HG03571 (cell line): Measurements from ENCODE around the gene TOB2.
A peak's percentile ranks its signal among the peaks of the same experiment; 100 is the strongest.
"Not testable (repeated sequence)": the region's sequence is repeated elsewhere in the genome, so short reads cannot be mapped to it uniquely, and the experiment has no call there.

Source experiments
- ATAC-seq: cut with Tn5 transposase; IDR thresholded peaks from one replicate; pipeline ENCODE4 v1.9.1; 2021; ENCODE audit not compliant: unreplicated experiment

The TOB2 gene

GRCh38 chr22:41468381-41469217, 22.0 kb upstream of the TOB2 start, which contains the start of the genes ACO2 and PHF5A:
TSS of gene ACO2 (plus strand) at chr22:41469117. CDS start at chr22:41469147, 30 bp downstream.
TSS of gene PHF5A (minus strand) at chr22:41468692. CDS start at chr22:41468653, 39 bp downstream.
- ATAC-seq = peak; percentile 80

GRCh38 chr22:41461901-41462300, 15.3 kb upstream of the TOB2 start:
- ATAC-seq = no peak

DNA sequence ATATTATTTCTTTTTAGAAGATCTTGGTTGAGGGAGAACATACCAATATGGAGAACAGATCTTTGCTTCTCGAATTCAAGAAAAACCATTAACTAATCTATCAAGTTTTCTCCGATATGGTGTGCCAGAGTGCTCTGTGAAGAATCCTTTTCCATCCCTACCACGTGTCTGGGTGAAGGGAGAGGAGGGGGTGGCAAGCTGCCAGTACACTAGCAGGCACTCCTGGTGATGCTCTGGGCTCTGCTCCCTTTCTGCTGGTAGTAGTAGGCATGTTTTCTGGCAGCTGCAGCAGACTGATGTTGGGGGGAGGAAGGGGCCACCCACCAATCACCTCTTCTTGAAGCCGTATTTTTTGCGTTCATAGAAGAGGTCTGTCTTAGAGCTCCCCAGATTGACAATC, 13.5 kb upstream of the TOB2 start:
- not testable (repeated sequence) for ATAC-seq

GRCh38 chr22:41459431-41459830, 12.8 kb upstream of the TOB2 start:
- no peak for ATAC-seq

- no peak for ATAC-seq
These were observed 11.6 kb upstream of the TOB2 start for GRCh38 chr22:41458161-41458728.

DNA sequence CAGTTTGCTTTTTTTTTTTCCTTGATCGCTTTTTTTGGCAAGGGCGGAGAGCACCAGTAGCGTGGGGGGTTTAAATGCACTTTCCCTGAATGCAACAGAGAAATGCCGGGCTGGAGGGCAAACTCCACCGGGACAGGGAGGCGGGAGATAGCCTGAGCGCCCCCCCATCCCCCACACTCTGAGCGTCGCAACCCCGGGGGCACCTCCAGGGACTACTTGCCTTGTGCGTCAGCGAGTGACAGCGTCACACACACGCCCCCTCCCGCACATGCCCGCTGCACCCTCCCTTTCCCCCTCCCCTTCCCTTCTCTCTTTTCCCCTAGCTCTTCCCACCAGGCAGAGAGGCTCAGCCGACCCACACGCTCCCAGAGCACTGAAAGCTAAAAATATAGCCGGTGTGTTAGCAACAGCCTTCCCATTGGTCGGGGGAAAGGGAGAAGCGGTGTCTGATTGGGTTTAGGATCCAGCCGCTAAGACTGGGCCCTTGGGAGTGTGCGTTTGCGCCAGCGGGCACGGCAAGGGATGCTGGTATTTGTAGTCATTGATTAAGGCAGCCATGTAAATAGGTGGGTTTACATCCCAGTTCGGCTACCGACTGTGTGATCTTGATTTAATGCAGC, 1.7 kb upstream of the TOB2 start:
- peak; percentile 42 for ATAC-seq

DNA sequence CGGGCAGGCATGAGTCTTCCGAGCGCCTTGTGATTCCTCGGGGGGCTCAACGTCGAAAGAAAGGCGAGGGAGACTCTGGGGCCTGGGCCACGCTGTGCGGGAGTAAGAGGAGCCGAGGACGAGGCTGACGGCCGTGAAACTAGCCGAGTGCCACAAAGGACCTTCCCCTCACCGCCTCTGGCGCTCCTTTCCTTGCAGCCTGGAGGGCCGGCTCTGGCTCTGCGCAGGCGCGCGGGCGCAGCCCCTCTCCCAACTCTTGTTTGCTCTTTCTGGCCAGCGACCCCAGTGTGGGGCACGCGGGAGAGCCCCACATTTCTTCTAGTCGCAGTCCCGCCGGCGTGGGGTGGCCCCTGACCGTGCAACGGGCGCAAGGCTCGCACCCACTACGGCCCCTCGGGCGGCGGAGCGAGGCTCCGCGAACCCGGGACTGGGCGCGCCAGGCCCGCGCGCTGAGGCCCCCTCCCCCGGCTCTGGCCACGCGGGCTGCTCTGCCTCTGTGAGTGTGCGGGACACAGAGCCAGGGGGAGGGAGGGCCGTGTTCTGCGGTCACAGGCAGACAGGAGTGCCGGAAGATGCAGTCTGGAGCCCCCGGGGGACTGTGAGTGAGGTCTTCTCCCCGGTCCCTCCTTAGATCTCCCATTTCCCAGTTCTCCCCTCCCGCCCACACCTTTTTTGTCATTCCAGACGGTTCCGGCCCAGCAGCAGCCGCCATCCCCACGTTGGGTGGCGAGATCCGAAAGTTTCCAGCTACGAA, 1.0 kb upstream of the TOB2 start:
- no peak for ATAC-seq

DNA sequence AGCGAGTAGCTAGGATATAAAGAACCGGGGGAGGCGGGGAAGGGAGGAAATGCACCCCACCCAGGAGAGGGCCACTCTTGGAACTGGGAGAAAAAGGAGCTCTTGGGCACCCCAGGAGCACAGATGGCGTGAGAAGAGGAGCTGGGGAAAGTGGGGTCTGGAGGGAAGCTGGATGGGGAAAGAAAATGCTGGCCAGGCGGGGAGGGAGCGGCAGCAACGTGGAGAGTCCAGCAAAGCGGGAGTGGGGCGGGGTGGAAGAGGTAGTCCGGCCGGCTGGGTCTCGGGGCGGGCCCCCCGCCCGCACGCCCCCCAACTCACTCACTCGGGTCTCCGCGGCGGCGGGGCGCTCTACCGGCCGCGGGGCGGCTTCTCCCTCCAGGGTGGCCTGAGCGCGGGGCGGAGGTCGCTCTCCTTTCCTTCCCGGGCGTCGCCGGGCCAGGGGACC, 522 bp downstream of the TOB2 start:
- ATAC-seq = no peak

- ATAC-seq = no peak
These were observed 1.2 kb downstream of the TOB2 start for GRCh38 chr22:41445129-41446056.

DNA sequence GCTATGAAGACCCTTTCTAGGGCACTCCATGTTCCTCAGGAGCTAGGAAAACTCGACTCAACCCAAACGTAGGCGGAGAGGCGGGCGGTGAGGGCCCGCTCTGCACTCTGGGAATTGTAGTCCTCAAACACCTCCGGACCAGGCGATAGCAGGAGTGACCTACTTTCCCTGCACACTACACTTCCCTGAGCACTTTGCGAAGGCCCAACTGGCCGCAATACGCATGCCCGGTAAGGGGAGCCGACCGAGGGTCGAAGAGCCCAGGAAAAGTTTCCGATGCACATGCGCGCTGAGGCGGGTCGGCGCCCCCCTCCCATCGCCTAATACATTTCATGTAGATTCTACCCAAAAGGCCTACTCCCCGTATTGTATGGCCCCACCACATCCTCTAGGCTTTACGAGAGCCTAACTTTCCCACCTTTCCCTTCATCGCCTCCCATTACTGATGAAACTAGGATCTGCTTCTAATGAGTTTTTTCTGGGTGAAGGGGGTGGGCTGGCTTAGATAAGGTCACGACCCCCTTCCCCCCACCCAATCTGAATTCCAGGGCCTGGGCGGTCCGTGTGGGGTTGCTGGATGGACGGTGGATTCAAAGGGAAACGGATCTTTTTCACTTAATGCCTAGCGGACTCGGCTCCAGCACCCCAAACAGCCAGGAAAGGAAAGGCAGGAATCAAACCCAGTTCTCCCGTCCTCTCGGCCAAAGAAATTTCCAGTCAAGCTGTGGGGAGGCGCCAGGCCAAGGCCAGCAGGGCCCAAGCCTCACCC, 2.1 kb downstream of the TOB2 start:
- ATAC-seq = peak; percentile 43

- no peak for ATAC-seq
These were observed 4.3 kb downstream of the TOB2 start for GRCh38 chr22:41442240-41442792.

- not testable (repeated sequence) for ATAC-seq
These were observed 6.1 kb downstream of the TOB2 start for GRCh38 chr22:41440511-41440910.

- no peak for ATAC-seq
These were observed 9.4 kb downstream of the TOB2 start for GRCh38 chr22:41437198-41437597.

DNA sequence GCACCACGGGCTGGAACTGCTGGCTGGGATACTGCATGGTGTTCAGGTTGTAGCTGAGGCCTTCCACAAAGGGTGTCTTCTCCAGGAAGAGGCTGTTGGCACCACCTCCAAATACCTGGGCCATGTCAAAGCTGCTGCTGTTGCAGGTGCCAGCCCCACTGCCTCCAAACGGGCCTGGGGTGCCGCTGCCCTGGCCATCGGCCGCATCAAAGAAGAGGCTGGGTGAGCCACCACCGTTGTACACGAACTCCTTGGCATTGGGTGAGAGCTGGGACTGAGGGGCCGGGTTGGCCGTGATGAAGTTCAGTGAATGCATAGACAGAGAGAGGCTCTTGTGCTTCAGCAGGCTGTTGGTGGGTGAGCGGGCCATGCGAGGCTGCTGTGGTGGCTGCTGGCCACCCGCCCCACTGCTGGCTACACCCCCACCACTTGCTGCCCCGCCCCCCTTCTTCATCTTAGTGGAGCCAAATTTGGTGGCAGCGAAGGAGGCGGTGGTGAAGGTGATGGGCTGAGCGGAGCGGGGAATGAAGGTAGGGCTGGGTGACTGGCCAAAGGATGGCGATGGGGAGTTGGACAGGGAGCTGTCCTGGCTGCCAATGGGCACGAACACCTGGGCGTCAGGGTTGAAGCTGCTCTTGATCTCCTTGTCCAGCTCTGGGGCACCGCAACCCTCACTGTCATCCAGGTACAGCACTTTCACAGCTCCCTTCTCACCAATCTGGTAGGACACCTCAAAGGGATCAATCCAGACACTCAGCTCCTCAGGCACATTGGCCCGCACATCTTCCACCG, 10.1 kb downstream of the TOB2 start:
- ATAC-seq = no peak

DNA sequence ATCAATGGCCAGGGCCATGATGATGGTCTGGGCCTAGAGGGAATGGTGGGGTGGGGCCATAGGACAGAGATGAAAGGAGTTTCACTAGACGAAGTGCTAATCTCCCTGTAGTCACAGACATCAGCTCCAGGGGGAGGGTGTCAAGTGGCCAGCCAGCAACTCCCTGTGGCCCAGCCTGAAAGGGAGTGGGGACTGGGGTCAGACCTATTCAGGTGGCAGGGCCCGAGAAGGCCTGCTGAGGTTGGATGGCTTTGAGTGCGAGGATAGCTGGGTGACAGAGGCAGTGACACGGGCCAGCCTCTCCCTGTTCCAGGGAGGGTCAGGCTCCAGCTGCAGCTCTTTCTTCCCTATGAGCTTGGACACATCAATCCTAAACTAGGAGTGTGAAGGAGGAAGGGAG, 11.0 kb downstream of the TOB2 start:
- no peak for ATAC-seq

- not testable (repeated sequence) for ATAC-seq
These were observed 12.1 kb downstream of the TOB2 start for GRCh38 chr22:41434361-41435003.

- not testable (repeated sequence) for ATAC-seq
These were observed 13.1 kb downstream of the TOB2 start for GRCh38 chr22:41433480-41433879.

DNA sequence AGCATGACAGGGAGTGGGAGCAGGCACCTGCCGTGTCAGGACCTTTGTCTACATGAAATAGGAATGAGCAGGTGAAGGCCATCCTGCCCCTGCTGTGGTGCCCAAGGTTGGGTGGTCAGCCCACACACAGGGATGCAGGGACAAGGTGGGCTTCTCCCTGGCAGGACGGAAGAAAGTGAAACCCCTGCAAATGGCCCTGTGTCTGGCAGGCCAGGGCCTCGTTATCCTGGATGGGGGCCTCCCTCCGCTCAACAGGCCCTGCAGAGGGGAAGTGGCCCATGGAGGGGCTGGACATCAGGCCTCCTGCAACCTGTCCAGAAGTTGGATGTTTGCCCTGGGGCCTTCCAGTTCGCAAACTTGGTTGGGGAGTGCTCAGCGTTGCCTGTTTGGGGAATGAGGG, 14.9 kb downstream of the TOB2 start:
- no peak for ATAC-seq
